GM12878 (cell line): ENCODE data around the gene VEPH1.

ENCODE experiments used
- ATF3 ChIP-seq: IDR thresholded peaks from 2 replicates; pipeline ENCODE4 v1.6.1; 2011; ENCODE audit warnings: low read depth, mild to moderate bottlenecking, low read length, moderate library complexity, borderline replicate concordance; ENCODE audit errors: extremely low read depth
- MYC ChIP-seq: IDR thresholded peaks from 2 replicates; pipeline ENCODE4 v1.6.1; 2011; ENCODE audit warnings: mild to moderate bottlenecking, low read length, moderate library complexity, inconsistent platforms; ENCODE audit not compliant: insufficient read depth, insufficient replicate concordance, insufficient read length, severe bottlenecking
- TF ChIP-seq, protein P1 (sequence below): IDR thresholded peaks from 2 replicates; pipeline ENCODE4 v1.6.1; 2011; ENCODE audit warnings: low read depth, low read length, improper control_type of control experiment, borderline replicate concordance

- no peak for TF ChIP-seq MYC
- TF ChIP-seq, protein P1, sequence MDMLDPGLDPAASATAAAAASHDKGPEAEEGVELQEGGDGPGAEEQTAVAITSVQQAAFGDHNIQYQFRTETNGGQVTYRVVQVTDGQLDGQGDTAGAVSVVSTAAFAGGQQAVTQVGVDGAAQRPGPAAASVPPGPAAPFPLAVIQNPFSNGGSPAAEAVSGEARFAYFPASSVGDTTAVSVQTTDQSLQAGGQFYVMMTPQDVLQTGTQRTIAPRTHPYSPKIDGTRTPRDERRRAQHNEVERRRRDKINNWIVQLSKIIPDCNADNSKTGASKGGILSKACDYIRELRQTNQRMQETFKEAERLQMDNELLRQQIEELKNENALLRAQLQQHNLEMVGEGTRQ: no peak
- no peak for TF ChIP-seq ATF3
Measured at GRCh38 chr3:157268026-157268425, 235.2 kb downstream of the VEPH1 start.
